ENCODE results near the gene USP37. TPM values are rescaled to one million over a fixed set of nuclear protein-coding genes. Genes with fewer than 3 reads are reported as not detected.
A peak's percentile ranks its signal among the peaks of the same experiment; 100 is the strongest.

The USP37 gene
- total and polyA plus RNA-seq, 2 of the 13 experiments (the other 11 are each of a cell fraction or from before 2014, with no cell fraction given): 6.5 to 30.6 TPM

GRCh38 chr2:218444692-218445357 lies 123.3 kb downstream of the USP37 start (continued):
- TF ChIP-seq ZC3H13 (CRISPR knock-in tag; IDR thresholded peaks at IDR 0.05): peak; percentile 74; the same call in 1 of the 2 replicates
- peak; percentile 30; the same call in 1 of the 2 replicates for TF ChIP-seq ZNF253 (CRISPR knock-in tag; IDR thresholded peaks at IDR 0.05; ENCODE audit: borderline replicate concordance)
- peak; percentile 48; the same call in 1 of the 2 replicates for TF ChIP-seq POLR2G (IDR thresholded peaks at IDR 0.05; ENCODE audit: low read depth, low read length)
- TF ChIP-seq SMAD3 (CRISPR knock-in tag; IDR thresholded peaks at IDR 0.05): peak; percentile 63
- peak; percentile 98 for TF ChIP-seq SKIL (CRISPR knock-in tag; IDR thresholded peaks at IDR 0.05; ENCODE audit: borderline replicate concordance)
- peak; percentile 94 for TF ChIP-seq ZNF317 (CRISPR knock-in tag; IDR thresholded peaks at IDR 0.05)
- TF ChIP-seq CREBL2 (CRISPR knock-in tag; IDR thresholded peaks at IDR 0.05; ENCODE audit: borderline replicate concordance): no peak
- peak; percentile 78 for TF ChIP-seq ZFP91 (CRISPR knock-in tag; IDR thresholded peaks at IDR 0.05; ENCODE audit: borderline replicate concordance)
- peak; percentile 93; the same call in 1 of the 2 replicates for TF ChIP-seq ZSCAN9 (CRISPR knock-in tag; IDR thresholded peaks at IDR 0.05; ENCODE audit: borderline replicate concordance)
- peak; percentile 32; the same call in 1 of the 2 replicates for TF ChIP-seq ZNF652 (CRISPR knock-in tag; IDR thresholded peaks at IDR 0.05; ENCODE audit: borderline replicate concordance, low read depth)
- TF ChIP-seq PBX2 (CRISPR knock-in tag; IDR thresholded peaks at IDR 0.05): no peak
- no peak for TF ChIP-seq U2AF2 (IDR thresholded peaks at IDR 0.05; ENCODE audit: low read depth, low read length)
- peak; percentile 92 for TF ChIP-seq NCOR1 (IDR thresholded peaks at IDR 0.05; ENCODE audit: borderline replicate concordance, low read length)
- no peak for TF ChIP-seq PBX3 (CRISPR knock-in tag; IDR thresholded peaks at IDR 0.05; ENCODE audit: borderline replicate concordance)
- peak; percentile 87; the same call in 1 of the 2 replicates for TF ChIP-seq PRMT3 (CRISPR knock-in tag; IDR thresholded peaks at IDR 0.05; ENCODE audit: borderline replicate concordance, low read depth)
- no peak for TF ChIP-seq RAD51 (IDR thresholded peaks at IDR 0.05; ENCODE audit: borderline replicate concordance)
- peak; percentile 99 for TF ChIP-seq FOXP4 (CRISPR knock-in tag; IDR thresholded peaks at IDR 0.05)

Measured in HepG2 (cell line).